HG03025 (cell line): ENCODE results near the gene ESPL1.

Source experiments
- ATAC-seq: cut with Tn5 transposase; IDR thresholded peaks from one replicate; pipeline ENCODE4 v1.9.1; 2021; ENCODE audit warnings: mild to moderate bottlenecking, moderate library complexity; ENCODE audit not compliant: unreplicated experiment, low FRiP score

Gene ESPL1

DNA sequence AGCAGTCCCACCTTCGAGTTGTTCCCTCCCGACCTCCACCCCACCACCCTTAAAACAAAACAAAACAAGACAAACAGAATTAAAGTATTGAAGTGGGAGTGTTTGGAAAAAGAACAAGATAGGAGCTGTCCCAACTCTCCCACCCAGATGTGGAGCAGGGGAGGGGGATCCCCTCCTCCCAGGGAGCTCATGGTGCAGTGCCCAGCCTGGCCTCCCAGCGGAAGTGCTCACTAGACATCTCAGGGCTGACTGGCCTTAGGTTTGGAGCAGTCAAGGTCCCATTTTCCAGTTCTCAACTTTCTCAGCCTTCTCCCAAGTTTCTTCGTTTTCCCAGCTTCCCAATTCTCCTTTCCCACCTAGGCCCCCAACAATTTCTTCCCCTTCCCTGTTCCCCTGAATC is 65.2 kb downstream of the ESPL1 start:
- ATAC-seq: no peak

DNA sequence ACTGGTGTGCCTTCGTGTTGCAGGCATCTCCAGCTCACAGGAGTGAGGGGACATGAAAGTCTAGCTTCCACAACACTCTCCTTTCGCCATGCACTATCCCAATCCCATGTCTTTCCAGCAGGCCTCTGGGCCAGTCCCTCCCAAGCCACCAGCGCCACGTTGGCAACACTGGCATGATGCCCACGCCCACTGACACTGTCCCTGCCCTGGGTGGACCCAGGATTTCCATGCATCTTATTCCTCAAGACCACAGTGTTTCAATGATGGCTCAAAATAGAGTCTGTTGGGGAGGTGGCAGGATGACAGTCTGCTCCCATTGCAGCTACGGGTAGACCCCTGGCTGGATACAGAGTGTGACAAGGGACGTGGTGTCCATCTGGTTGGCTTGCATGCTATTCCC is 65.7 kb downstream of the ESPL1 start:
- ATAC-seq: no peak

- ATAC-seq: no peak
Measured at GRCh38 chr12:53334822-53335221, 66.7 kb downstream of the ESPL1 start.

DNA sequence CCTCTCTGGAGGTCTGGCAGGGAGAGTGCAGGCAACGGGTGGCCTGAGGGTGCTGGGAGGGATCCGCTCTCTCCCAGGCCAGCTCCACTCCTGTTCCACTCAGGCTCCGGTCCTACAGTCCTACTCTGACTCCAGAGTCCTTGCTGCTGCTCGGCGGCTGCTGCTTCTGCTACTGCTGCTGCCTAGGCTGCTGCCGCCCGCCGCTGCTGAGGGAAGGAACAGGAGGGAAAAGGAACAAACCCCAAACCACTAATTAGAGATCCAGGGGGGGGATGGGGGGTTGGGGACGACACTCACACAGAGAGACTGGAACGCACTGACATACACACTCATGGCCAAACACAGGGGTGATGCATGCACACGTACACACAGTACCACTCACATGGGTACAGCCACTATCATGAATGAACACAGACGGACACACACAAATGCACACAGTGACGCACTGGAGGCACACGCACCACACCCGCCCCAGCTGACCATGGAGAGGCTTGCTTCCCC is 68.1 kb downstream of the ESPL1 start, which contains the start of gene SP7:
Gene SP7 (minus strand): TSS at position 174 of the 501 bp plus-strand sequence. CDS start 708 bp downstream, outside the sequence.
- ATAC-seq: no peak

DNA sequence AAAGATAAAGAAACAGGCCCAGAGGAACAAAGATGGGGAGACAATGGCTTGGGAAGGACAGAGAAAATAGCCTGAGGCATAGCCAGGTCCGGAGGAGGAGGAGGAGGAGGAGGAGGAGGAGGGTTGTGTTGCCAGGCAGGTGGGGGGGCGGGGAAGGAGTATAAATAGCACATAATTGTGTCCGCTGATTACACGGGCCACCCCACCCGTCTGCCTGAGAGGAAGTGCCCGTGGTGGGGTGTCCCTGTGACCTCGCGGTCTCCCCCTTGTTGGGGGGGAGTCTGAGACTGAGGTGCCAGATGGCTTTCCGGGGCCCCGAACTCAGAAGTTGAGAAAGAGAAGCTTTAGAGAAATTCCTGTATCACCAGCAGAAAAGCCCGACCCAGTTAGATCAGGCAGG is 69.9 kb downstream of the ESPL1 start:
- no peak for ATAC-seq

- no peak for ATAC-seq
Measured at GRCh38 chr12:53338916-53339315, 70.8 kb downstream of the ESPL1 start.

DNA sequence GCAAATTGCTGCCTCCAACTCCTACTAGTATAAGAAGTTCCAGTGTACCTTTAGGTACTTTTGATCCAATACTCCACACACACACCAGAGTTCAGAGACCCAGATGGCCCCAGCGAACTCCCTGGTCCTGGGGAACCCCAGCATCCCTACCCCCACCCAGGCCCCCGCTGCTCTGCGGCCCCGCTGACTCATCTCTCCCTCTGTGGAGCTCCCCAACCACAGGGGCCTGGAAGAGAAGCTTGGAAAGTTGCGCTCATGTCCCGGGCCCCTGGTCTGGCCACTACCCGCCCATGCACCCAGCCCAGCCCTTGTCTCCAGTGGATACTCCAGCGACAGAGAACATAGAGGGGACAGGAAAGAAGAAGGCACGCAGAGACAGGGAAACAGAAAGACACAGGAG is 72.3 kb downstream of the ESPL1 start:
- no peak for ATAC-seq
